ENCODE results near the gene HERPUD2. TPM values are rescaled to one million over a fixed set of nuclear protein-coding genes. Genes with fewer than 3 reads are reported as not detected.
"Not testable (repeated sequence)": the region's sequence is repeated elsewhere in the genome, so short reads cannot be mapped to it uniquely, and the experiment has no call there.

HERPUD2 gene
- total RNA-seq, 1 donor from 2014 or later: 31.5 TPM

DNA sequence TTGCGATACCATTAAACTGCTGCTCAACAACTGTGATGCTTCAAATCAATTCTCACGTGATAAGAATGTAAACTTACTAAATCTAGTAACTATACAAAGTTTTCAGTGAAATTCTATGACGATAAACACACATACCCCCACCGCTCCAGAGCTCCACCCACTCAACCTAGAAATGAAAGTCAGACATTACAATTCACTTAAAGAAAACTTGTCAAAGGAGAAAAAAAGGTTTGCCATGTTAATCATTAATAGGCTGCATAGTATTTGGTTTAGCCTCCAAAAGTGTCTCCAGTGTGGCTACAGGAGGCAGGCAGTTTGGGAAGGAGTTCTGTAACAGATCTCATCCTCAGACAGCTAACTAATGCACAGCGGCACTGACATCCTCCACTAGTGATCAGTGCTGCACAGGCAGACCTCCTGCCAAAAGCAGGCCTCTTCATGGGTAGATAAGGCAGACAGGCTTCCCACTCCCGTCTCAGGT is 3.1 kb downstream of the HERPUD2 start:
- ChIA-PET CTCF (no interaction called here), POLR2A (interaction anchor here (2.1 kb wide), 1 partner anchor 109 kb away, joined by 12 read pairs; the partner anchor contains the start of gene SEPTIN7)
- intact Hi-C loops (cut with micrococcal nuclease): loop anchor here (5.0 to 10.0 kb wide), 3 partner anchors 35 to 1753 kb away; partner anchors contain the start of gene ELMO1
- H3K27ac Mint-ChIP-seq: peak overlapping the region; percentile 55
- DNase-seq (no peak), ATAC-seq (ENCODE audit: low read depth) (no peak)
- peaks cover 86% of the 10 kb centered on the region for H3K4me1 Mint-ChIP-seq
- H3K4me3 Mint-ChIP-seq: peak overlapping the region; percentile 95
- H3K36me3 Mint-ChIP-seq (ENCODE audit: low read depth): peaks cover 31% of the 10 kb centered on the region
- TF ChIP-seq CTCF (IDR thresholded peaks at IDR 0.05): no peak
- no peaks in the 10 kb centered on the region for H3K27me3 Mint-ChIP-seq
- H3K9me3 Mint-ChIP-seq: no peaks in the 10 kb centered on the region

DNA sequence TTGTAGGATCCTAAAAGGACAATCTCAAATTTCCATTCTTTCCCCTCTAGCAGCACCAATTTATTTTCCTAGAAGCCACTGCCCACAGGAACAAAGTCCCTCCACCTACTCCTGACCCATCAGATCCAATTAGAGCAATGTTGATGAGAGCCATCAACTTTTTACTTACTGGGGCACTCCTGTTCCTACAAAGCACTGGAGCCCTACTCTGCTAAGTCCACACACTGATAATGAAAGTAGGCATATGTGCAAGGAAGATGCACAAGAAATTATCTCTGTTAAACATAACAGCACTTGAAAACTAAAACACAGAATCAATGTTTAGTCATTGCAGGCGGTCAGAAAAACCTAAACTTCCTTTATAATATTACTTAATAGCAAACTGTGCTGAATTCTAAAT is 3.6 kb downstream of the HERPUD2 start:
- CTCF ChIA-PET: no interaction called here
- ATAC-seq (ENCODE audit: low read depth): no peak
- no peaks in the 10 kb centered on the region for H3K27me3 Mint-ChIP-seq

GRCh38 chr7:35690614-35691013 is 4.3 kb downstream of the HERPUD2 start:
- CTCF ChIA-PET; H3K27me3 Mint-ChIP-seq; DNase-seq; ATAC-seq (ENCODE audit: low read depth); H3K9me3 Mint-ChIP-seq: not testable (repeated sequence)
- intact Hi-C loops (cut with micrococcal nuclease): loop anchor here (5.0 to 10.0 kb wide), 3 partner anchors 33 to 1754 kb away; partner anchors contain the start of gene ELMO1
- Mint-ChIP-seq H3K4me3 (peak overlapping the region; percentile 95), H3K36me3 (ENCODE audit: low read depth) (peaks cover 30% of the 10 kb centered on the region), H3K4me1 (peaks cover 75% of the 10 kb centered on the region), H3K27ac (peak overlapping the region; percentile 19)
- POLR2A ChIA-PET: interaction anchor here (1.0 to 2.1 kb wide), 2 partner anchors 39 to 110 kb away, joined by 5 to 12 read pairs; partner anchors contain the start of gene SEPTIN7

More for the DNA sequence above, 3.6 kb downstream of the HERPUD2 start:
- intact Hi-C loops (cut with micrococcal nuclease): loop anchor here (5.0 to 10.0 kb wide), 3 partner anchors 34 to 1753 kb away; partner anchors contain the start of gene ELMO1
- POLR2A ChIA-PET: interaction anchor here (1.0 to 2.1 kb wide), 2 partner anchors 38 to 109 kb away, joined by 5 to 12 read pairs; partner anchors contain the start of gene SEPTIN7
- no peak for TF ChIP-seq CTCF (IDR thresholded peaks at IDR 0.05)
- Mint-ChIP-seq H3K36me3 (ENCODE audit: low read depth) (peaks cover 29% of the 10 kb centered on the region), H3K4me1 (peaks cover 82% of the 10 kb centered on the region), H3K9me3 (no peaks in the 10 kb centered on the region), H3K4me3 (peak overlapping the region; percentile 95), H3K27ac (no peak overlapping the region)
- no peak for DNase-seq

DNA sequence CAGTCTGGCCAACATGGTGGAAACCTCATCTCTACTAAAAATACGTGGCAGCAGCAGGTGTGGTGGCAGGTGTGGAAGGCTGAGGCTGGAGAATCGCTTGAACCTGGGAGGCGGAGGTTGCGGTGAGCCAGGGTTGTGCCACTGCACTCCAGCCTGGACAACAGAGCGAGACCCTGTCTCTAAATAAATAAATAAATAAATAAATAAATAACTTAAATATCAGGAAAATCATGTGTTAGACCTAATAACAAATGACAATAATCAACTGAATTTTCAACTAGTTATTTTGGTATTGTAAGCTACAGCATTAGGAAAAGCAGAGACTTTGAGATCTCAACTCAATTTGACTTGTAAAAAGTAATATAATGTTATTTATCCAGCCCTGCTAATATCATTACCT is 9.2 kb downstream of the HERPUD2 start:
- H3K27ac Mint-ChIP-seq: no peak overlapping the region
- no peak overlapping the region for H3K4me3 Mint-ChIP-seq
- no peaks in the 10 kb centered on the region for H3K27me3 Mint-ChIP-seq
- CTCF ChIA-PET: no interaction called here
- TF ChIP-seq CTCF (IDR thresholded peaks at IDR 0.05): no peak
- DNase-seq (no peak), ATAC-seq (ENCODE audit: low read depth) (no peak)
- H3K36me3 Mint-ChIP-seq (ENCODE audit: low read depth): peaks cover 43% of the 10 kb centered on the region
- peaks cover 59% of the 10 kb centered on the region for H3K4me1 Mint-ChIP-seq
- peaks cover 3% of the 10 kb centered on the region for H3K9me3 Mint-ChIP-seq
- intact Hi-C loops (cut with micrococcal nuclease): no loop called here
- POLR2A ChIA-PET: no interaction called here

GRCh38 chr7:35681231-35682029 is 13.5 kb downstream of the HERPUD2 start:
- CTCF ChIA-PET: no interaction called here
- intact Hi-C loops (cut with micrococcal nuclease): no loop called here
- DNase-seq (no peak), ATAC-seq (ENCODE audit: low read depth) (no peak)
- Mint-ChIP-seq H3K27me3 (no peaks in the 10 kb centered on the region), H3K27ac (no peak overlapping the region), H3K9me3 (peaks cover 3% of the 10 kb centered on the region), H3K36me3 (ENCODE audit: low read depth) (peaks cover 27% of the 10 kb centered on the region), H3K4me1 (peaks cover 48% of the 10 kb centered on the region), H3K4me3 (no peak overlapping the region)
- TF ChIP-seq CTCF (IDR thresholded peaks at IDR 0.05): no peak
- POLR2A ChIA-PET: no interaction called here
